Measurements from ENCODE around the gene TMEM233. TPM values are rescaled to one million over a fixed set of nuclear protein-coding genes. Genes with fewer than 3 reads are reported as not detected.

Gene TMEM233
- polyA plus RNA-seq (2012; ENCODE audit: low read depth, missing spikeins) = not detected

GRCh38 chr12:119593578-119594398 lies at the start of gene TMEM233:
Gene TMEM233, plus strand, starts transcription at chr12:119593774. Its CDS starts 75 bp downstream, at chr12:119593849.
- TF ChIP-seq POU2F2 (IDR thresholded peaks at IDR 0.05; ENCODE audit: low read depth, low read length) (no peak), PAX5 (IDR thresholded peaks at IDR 0.05; ENCODE audit: insufficient read depth, low read length, severe bottlenecking) (no peak), POLR2A (IDR thresholded peaks at IDR 0.05; ENCODE audit: low read depth, low read length) (no peak), POLR2AphosphoS5 (IDR thresholded peaks at IDR 0.05; ENCODE audit: low read depth, low read length) (no peak), TAF1 (IDR thresholded peaks at IDR 0.05; ENCODE audit: low read depth, low read length) (no peak), SPI1 (IDR thresholded peaks at IDR 0.05; ENCODE audit: low read depth, low read length) (no peak)
- DNase-seq (ENCODE audit: insufficient read length, low spot score) (no peak), FAIRE-seq (no peak)

GRCh38 chr12:119544765-119545625 lies 48.6 kb upstream of the TMEM233 start:
- DNase-seq (ENCODE audit: insufficient read length, low spot score) = peak; percentile 39
- peak; percentile 89 for FAIRE-seq
- TF ChIP-seq TAF1 (IDR thresholded peaks at IDR 0.05; ENCODE audit: low read depth, low read length) = no peak
- TF ChIP-seq PAX5 (IDR thresholded peaks at IDR 0.05; ENCODE audit: insufficient read depth, low read length, severe bottlenecking) = no peak
- no peak for TF ChIP-seq POU2F2 (IDR thresholded peaks at IDR 0.05; ENCODE audit: low read depth, low read length)
- no peak for TF ChIP-seq SPI1 (IDR thresholded peaks at IDR 0.05; ENCODE audit: low read depth, low read length)
- TF ChIP-seq POLR2A (IDR thresholded peaks at IDR 0.05; ENCODE audit: low read depth, low read length) = no peak
- TF ChIP-seq POLR2AphosphoS5 (IDR thresholded peaks at IDR 0.05; ENCODE audit: low read depth, low read length) = no peak

GRCh38 chr12:119546340-119546739 lies 47.2 kb upstream of the TMEM233 start:
- DNase-seq (ENCODE audit: insufficient read length, low spot score) (no peak), FAIRE-seq (no peak)
- TF ChIP-seq SPI1 (IDR thresholded peaks at IDR 0.05; ENCODE audit: low read depth, low read length) (peak; percentile 51; the same call in 1 of the 2 replicates), POLR2AphosphoS5 (IDR thresholded peaks at IDR 0.05; ENCODE audit: low read depth, low read length) (no peak)

- no peak for DNase-seq (ENCODE audit: insufficient read length, low spot score)
- TF ChIP-seq POLR2A (IDR thresholded peaks at IDR 0.05; ENCODE audit: low read depth, low read length) = no peak
- TF ChIP-seq PAX5 (IDR thresholded peaks at IDR 0.05; ENCODE audit: insufficient read depth, low read length, severe bottlenecking) = no peak
- no peak for TF ChIP-seq SPI1 (IDR thresholded peaks at IDR 0.05; ENCODE audit: low read depth, low read length)
- no peak for TF ChIP-seq POLR2AphosphoS5 (IDR thresholded peaks at IDR 0.05; ENCODE audit: low read depth, low read length)
- TF ChIP-seq TAF1 (IDR thresholded peaks at IDR 0.05; ENCODE audit: low read depth, low read length) = no peak
- TF ChIP-seq POU2F2 (IDR thresholded peaks at IDR 0.05; ENCODE audit: low read depth, low read length) = no peak
- FAIRE-seq = no peak
Observed at GRCh38 chr12:119547001-119547400, 46.6 kb upstream of the TMEM233 start.

GRCh38 chr12:119556854-119557253 lies 36.7 kb upstream of the TMEM233 start:
- no peak for FAIRE-seq
- no peak for TF ChIP-seq POLR2A (IDR thresholded peaks at IDR 0.05; ENCODE audit: low read depth, low read length)
- no peak for TF ChIP-seq POLR2AphosphoS5 (IDR thresholded peaks at IDR 0.05; ENCODE audit: low read depth, low read length)
- no peak for TF ChIP-seq SPI1 (IDR thresholded peaks at IDR 0.05; ENCODE audit: low read depth, low read length)
- no peak for TF ChIP-seq PAX5 (IDR thresholded peaks at IDR 0.05; ENCODE audit: insufficient read depth, low read length, severe bottlenecking)
- no peak for TF ChIP-seq TAF1 (IDR thresholded peaks at IDR 0.05; ENCODE audit: low read depth, low read length)
- no peak for TF ChIP-seq POU2F2 (IDR thresholded peaks at IDR 0.05; ENCODE audit: low read depth, low read length)
- no peak for DNase-seq (ENCODE audit: insufficient read length, low spot score)

- TF ChIP-seq POLR2AphosphoS5 (IDR thresholded peaks at IDR 0.05; ENCODE audit: low read depth, low read length) (no peak), POU2F2 (IDR thresholded peaks at IDR 0.05; ENCODE audit: low read depth, low read length) (no peak), TAF1 (IDR thresholded peaks at IDR 0.05; ENCODE audit: low read depth, low read length) (no peak), PAX5 (IDR thresholded peaks at IDR 0.05; ENCODE audit: insufficient read depth, low read length, severe bottlenecking) (no peak), POLR2A (IDR thresholded peaks at IDR 0.05; ENCODE audit: low read depth, low read length) (no peak), SPI1 (IDR thresholded peaks at IDR 0.05; ENCODE audit: low read depth, low read length) (no peak)
- FAIRE-seq (no peak), DNase-seq (ENCODE audit: insufficient read length, low spot score) (no peak)
Observed at GRCh38 chr12:119565404-119565803, 28.2 kb upstream of the TMEM233 start.

- DNase-seq (ENCODE audit: insufficient read length, low spot score) (no peak), FAIRE-seq (no peak)
- TF ChIP-seq POU2F2 (IDR thresholded peaks at IDR 0.05; ENCODE audit: low read depth, low read length) (no peak), POLR2AphosphoS5 (IDR thresholded peaks at IDR 0.05; ENCODE audit: low read depth, low read length) (no peak), PAX5 (IDR thresholded peaks at IDR 0.05; ENCODE audit: insufficient read depth, low read length, severe bottlenecking) (no peak), SPI1 (IDR thresholded peaks at IDR 0.05; ENCODE audit: low read depth, low read length) (no peak), POLR2A (IDR thresholded peaks at IDR 0.05; ENCODE audit: low read depth, low read length) (no peak), TAF1 (IDR thresholded peaks at IDR 0.05; ENCODE audit: low read depth, low read length) (no peak)
Observed at GRCh38 chr12:119570771-119571170, 22.8 kb upstream of the TMEM233 start.

GRCh38 chr12:119573086-119573485 lies 20.5 kb upstream of the TMEM233 start:
- no peak for FAIRE-seq
- no peak for DNase-seq (ENCODE audit: insufficient read length, low spot score)
- TF ChIP-seq TAF1 (IDR thresholded peaks at IDR 0.05; ENCODE audit: low read depth, low read length) (no peak), POU2F2 (IDR thresholded peaks at IDR 0.05; ENCODE audit: low read depth, low read length) (no peak), SPI1 (IDR thresholded peaks at IDR 0.05; ENCODE audit: low read depth, low read length) (no peak), POLR2A (IDR thresholded peaks at IDR 0.05; ENCODE audit: low read depth, low read length) (no peak), PAX5 (IDR thresholded peaks at IDR 0.05; ENCODE audit: insufficient read depth, low read length, severe bottlenecking) (no peak), POLR2AphosphoS5 (IDR thresholded peaks at IDR 0.05; ENCODE audit: low read depth, low read length) (no peak)

GRCh38 chr12:119574255-119574654 lies 19.3 kb upstream of the TMEM233 start:
- TF ChIP-seq POLR2A (IDR thresholded peaks at IDR 0.05; ENCODE audit: low read depth, low read length) (no peak), PAX5 (IDR thresholded peaks at IDR 0.05; ENCODE audit: insufficient read depth, low read length, severe bottlenecking) (no peak), POU2F2 (IDR thresholded peaks at IDR 0.05; ENCODE audit: low read depth, low read length) (no peak), TAF1 (IDR thresholded peaks at IDR 0.05; ENCODE audit: low read depth, low read length) (no peak)
- DNase-seq (ENCODE audit: insufficient read length, low spot score) (no peak), FAIRE-seq (no peak)
